Endothelial cell (in vitro differentiated cells): ENCODE data around the gene B2M. TPM values are rescaled to one million over a fixed set of nuclear protein-coding genes. Genes with fewer than 3 reads are reported as not detected.

Experiments used
- DNase-seq: peaks from one replicate; pipeline ENCODE4 v3.0.0; 2021; ENCODE audit warnings: low spot score
- H3K27ac Mint-ChIP-seq: one replicate; pipeline ENCODE4 v1.8.0; 2021; ENCODE audit warnings: mixed read lengths, inconsistent platforms; ENCODE audit not compliant: unreplicated experiment
- H3K27me3 Mint-ChIP-seq: one replicate; pipeline ENCODE4 v1.8.0; 2021; ENCODE audit warnings: mild to moderate bottlenecking, moderate library complexity, mixed read lengths, inconsistent platforms; ENCODE audit not compliant: unreplicated experiment
- H3K36me3 Mint-ChIP-seq: one replicate; pipeline ENCODE4 v1.8.0; 2021; ENCODE audit warnings: mild to moderate bottlenecking, low read depth, mixed read lengths, inconsistent platforms; ENCODE audit not compliant: unreplicated experiment
- H3K4me1 Mint-ChIP-seq: one replicate; pipeline ENCODE4 v1.8.0; 2021; ENCODE audit warnings: mild to moderate bottlenecking, mixed read lengths, inconsistent platforms; ENCODE audit not compliant: unreplicated experiment
- H3K4me3 Mint-ChIP-seq: one replicate; pipeline ENCODE4 v1.8.0; 2021; ENCODE audit warnings: mild to moderate bottlenecking, mixed read lengths, inconsistent platforms; ENCODE audit not compliant: unreplicated experiment
- H3K9me3 Mint-ChIP-seq: one replicate; pipeline ENCODE4 v1.8.0; 2021; ENCODE audit warnings: mixed read lengths, inconsistent platforms; ENCODE audit not compliant: unreplicated experiment
- CTCF ChIP-seq: fragments of 200-600 bp; sonication (generic); IDR thresholded peaks from one replicate; pipeline ENCODE4 v1.5.0; 2021; ENCODE audit warnings: antibody characterized with exemption; ENCODE audit not compliant: unreplicated experiment
- total RNA-seq: library from RNA; stranded (reverse); fragmentation: NEBNext Ultra II Directional; extraction: Animal tissue kit (Norgen Biotek cat#: 25700); gene quantifications from one replicate; pipeline ENCODE4 v1.2.1, GENCODE V29; 2021; ENCODE audit not compliant: unreplicated experiment

B2M gene
- total RNA-seq, 1 donor from 2014 or later, result 546 TPM

GRCh38 chr15:44705986-44706385, 5.3 kb upstream of the B2M start:
- Mint-ChIP-seq H3K4me3 (no peak overlapping the region), H3K27me3 (peaks cover 1% of the 10 kb centered on the region), H3K4me1 (peaks cover 2% of the 10 kb centered on the region), H3K9me3 (no peaks in the 10 kb centered on the region), H3K36me3 (no peaks in the 10 kb centered on the region), H3K27ac (no peak overlapping the region)
- DNase-seq, result no peak
- TF ChIP-seq CTCF, result no peak

DNA sequence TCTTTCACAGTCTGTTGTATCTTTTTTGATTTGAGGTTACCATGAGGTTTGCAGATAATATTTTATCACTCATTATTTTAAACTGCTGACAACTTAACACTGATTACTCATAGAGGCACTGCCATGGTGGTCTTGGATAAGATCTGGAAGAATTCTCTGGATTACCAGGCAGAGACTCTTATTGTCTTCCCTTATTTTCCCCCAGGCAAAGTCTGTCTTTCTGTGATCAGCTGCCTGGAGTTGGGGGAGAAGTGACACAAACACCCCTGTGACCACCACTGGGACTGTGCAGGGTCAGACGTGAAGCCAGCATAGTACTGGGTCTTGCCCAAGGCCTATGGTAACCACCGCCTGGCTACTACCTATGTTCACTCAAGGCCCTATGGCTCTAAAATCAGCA, 4.9 kb upstream of the B2M start:
- no peak for TF ChIP-seq CTCF
- no peaks in the 10 kb centered on the region for H3K36me3 Mint-ChIP-seq
- H3K4me1 Mint-ChIP-seq, result peaks cover 2% of the 10 kb centered on the region
- H3K4me3 Mint-ChIP-seq, result no peak overlapping the region
- H3K27ac Mint-ChIP-seq, result no peak overlapping the region
- DNase-seq, result no peak
- H3K27me3 Mint-ChIP-seq, result peaks cover 1% of the 10 kb centered on the region
- no peaks in the 10 kb centered on the region for H3K9me3 Mint-ChIP-seq

DNA sequence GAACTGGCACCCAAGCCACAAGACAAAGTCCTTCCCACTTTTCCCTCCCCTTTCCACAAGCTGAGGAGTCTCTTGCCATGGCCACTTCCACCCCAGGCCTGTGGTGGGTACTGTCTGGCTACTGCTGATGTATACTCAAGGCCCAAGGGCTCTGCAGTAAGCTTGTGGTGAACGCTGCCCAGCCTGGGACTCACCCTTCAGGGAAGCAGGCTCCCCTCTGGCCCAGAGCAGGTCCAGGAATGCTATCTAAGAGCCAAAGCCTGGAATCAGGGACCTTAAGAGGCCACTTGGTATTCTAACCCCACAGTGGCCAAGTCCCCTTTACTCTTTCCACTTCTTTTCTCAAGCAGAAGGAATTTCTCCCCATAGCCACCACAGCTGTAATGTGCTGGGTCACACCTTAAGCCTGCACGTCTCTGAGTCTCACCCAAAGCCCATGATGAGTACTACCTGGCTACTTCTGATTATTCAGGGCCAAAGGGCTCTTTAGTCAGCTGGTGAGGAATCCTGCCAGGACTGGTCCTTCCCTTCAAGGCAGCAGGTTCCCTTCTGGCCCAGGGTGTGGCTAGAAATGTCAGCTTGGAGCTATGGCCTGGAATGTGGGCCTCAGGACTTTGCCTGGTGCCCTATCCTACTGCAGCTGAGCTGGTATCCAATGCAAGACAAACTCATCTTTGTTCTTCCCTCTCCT, 4.2 kb upstream of the B2M start:
- Mint-ChIP-seq H3K4me1 (peaks cover 2% of the 10 kb centered on the region), H3K9me3 (no peaks in the 10 kb centered on the region), H3K27me3 (peaks cover 1% of the 10 kb centered on the region), H3K27ac (no peak overlapping the region), H3K36me3 (no peaks in the 10 kb centered on the region), H3K4me3 (no peak overlapping the region)
- no peak for TF ChIP-seq CTCF
- DNase-seq, result no peak

DNA sequence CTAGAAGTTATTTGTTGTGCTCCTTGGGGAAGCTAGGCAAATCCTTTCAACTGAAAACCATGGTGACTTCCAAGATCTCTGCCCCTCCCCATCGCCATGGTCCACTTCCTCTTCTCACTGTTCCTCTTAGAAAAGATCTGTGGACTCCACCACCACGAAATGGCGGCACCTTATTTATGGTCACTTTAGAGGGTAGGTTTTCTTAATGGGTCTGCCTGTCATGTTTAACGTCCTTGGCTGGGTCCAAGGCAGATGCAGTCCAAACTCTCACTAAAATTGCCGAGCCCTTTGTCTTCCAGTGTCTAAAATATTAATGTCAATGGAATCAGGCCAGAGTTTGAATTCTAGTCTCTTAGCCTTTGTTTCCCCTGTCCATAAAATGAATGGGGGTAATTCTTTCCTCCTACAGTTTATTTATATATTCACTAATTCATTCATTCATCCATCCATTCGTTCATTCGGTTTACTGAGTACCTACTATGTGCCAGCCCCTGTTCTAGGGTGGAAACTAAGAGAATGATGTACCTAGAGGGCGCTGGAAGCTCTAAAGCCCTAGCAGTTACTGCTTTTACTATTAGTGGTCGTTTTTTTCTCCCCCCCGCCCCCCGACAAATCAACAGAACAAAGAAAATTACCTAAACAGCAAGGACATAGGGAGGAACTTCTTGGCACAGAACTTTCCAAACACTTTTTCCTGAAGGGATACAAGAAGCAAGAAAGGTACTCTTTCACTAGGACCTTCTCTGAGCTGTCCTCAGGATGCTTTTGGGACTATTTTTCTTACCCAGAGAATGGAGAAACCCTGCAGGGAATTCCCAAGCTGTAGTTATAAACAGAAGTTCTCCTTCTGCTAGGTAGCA, 851 bp upstream of the B2M start:
- Mint-ChIP-seq H3K4me1 (peaks cover 19% of the 10 kb centered on the region), H3K36me3 (peaks cover 9% of the 10 kb centered on the region), H3K9me3 (no peaks in the 10 kb centered on the region), H3K27me3 (peaks cover 2% of the 10 kb centered on the region), H3K27ac (peak overlapping the region; percentile 99), H3K4me3 (peak overlapping the region; percentile 98)
- TF ChIP-seq CTCF, result no peak
- DNase-seq, result no peak
